HepG2 (cell line): ENCODE measurements around the gene PROS1. TPM values are rescaled to one million over a fixed set of nuclear protein-coding genes. Genes with fewer than 3 reads are reported as not detected.

Experiments used
- KDM2A ChIP-seq: sonication (generic); formaldehyde crosslinking; IDR thresholded peaks from 2 replicates; pipeline ENCODE4 v1.4.0; 2020; ENCODE audit warnings: low read depth, missing genetic modification reagents, borderline replicate concordance
- RXRA ChIP-seq: sonication (generic); formaldehyde crosslinking; IDR thresholded peaks from 2 replicates; pipeline ENCODE4 v1.5.1; 2020; ENCODE audit warnings: missing genetic modification reagents
- SALL2 ChIP-seq: sonication (generic); formaldehyde crosslinking; IDR thresholded peaks from 2 replicates; pipeline ENCODE4 v1.8.1; 2023; ENCODE audit warnings: mild to moderate bottlenecking, missing genetic modification reagents, inconsistent platforms
- ZBTB20 ChIP-seq: sonication (generic); formaldehyde crosslinking; IDR thresholded peaks from 2 replicates; pipeline ENCODE4 v1.8.1; 2023; ENCODE audit warnings: missing genetic modification reagents, low read depth, mild to moderate bottlenecking, borderline replicate concordance
- ZNF547 ChIP-seq: sonication (generic); formaldehyde crosslinking; IDR thresholded peaks from 2 replicates; pipeline ENCODE4 v1.5.1; 2020; ENCODE audit warnings: mild to moderate bottlenecking, missing genetic modification reagents
- ZNF766 ChIP-seq: sonication (generic); formaldehyde crosslinking; IDR thresholded peaks from 2 replicates; pipeline ENCODE4 v1.5.0; 2020; ENCODE audit warnings: missing genetic modification reagents, borderline replicate concordance
- polyA plus RNA-seq, 8 experiments: library from polyadenylated mRNA; depleted of rRNA in 3 of 8; stranded (reverse) in 7 of 8; unstranded in 1 of 8; fragments of >200 nt; fragmentation: Illumina TruSeq in 4 of 8; extraction: Trizol in 4 of 8; gene quantifications; 2 replicates each; pipeline versions ENCODE4 v1.2.1 to v1.2.3, GENCODE V29; 2011 to 2016; ENCODE audit warnings: low read depth in 4 of 8, missing spikeins in 1 of 8, mixed read lengths in 1 of 8; ENCODE audit not compliant: insufficient read depth in 1 of 8
- total RNA-seq, 5 experiments: library from RNA; depleted of rRNA; stranded (reverse); fragments of >200 nt; fragmentation: Illumina TruSeq; extraction: Trizol; gene quantifications; 2 replicates each; pipeline ENCODE4 v1.2.3, GENCODE V29; 2016; ENCODE audit warnings: low read depth in 1 of 5
- TF ChIP-seq, protein P1 (sequence below): sonication (generic); formaldehyde crosslinking; IDR thresholded peaks from one replicate; pipeline ENCODE4 v1.5.1; 2020; ENCODE audit warnings: mild to moderate bottlenecking, missing genetic modification reagents; ENCODE audit errors: not compliant biosample characterization
- TF ChIP-seq, protein P2 (sequence below): sonication (generic); formaldehyde crosslinking; IDR thresholded peaks from 2 replicates; pipeline ENCODE4 v1.4.0; 2020; ENCODE audit warnings: missing genetic modification reagents, low read depth, mild to moderate bottlenecking, borderline replicate concordance
- TF ChIP-seq, protein P3 (sequence below): sonication (generic); formaldehyde crosslinking; IDR thresholded peaks from 2 replicates; pipeline ENCODE4 v1.8.0; 2022; ENCODE audit warnings: missing genetic modification reagents, mild to moderate bottlenecking, borderline replicate concordance
- TF ChIP-seq, protein P4 (sequence below), 2 experiments: sonication (generic) in 1 of 2; formaldehyde crosslinking in 1 of 2; IDR thresholded peaks; 2 replicates each; pipeline versions ENCODE4 v1.4.0 to v1.6.1; 2016 to 2020; ENCODE audit warnings: borderline replicate concordance in 1 of 2, low read depth in 1 of 2, mild to moderate bottlenecking in 1 of 2, missing genetic modification reagents in 1 of 2

PROS1 gene
- total and polyA plus RNA-seq, 2 of the 13 experiments (the other 11 are each of a cell fraction or from before 2014, with no cell fraction given) = 63.8 to 76.8 TPM

DNA sequence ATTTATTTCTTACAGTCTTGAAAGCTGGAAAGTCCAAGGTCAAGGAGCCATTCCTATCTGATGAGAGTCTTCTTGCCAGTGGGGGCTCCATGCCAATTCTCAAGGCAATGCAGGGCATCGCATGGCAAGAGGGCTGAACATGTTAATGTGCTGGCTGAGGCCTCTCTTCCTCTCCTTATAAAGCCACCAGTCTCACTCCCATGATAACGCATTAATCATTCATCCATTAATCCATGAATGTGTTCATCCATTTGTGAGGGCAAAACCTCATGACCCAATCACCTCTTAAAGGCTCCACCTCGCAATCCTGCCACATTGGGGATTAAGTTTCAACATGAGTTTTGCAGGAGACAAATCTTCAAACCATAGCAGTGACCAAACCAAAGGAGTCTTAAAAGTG lies 118.3 kb downstream of the PROS1 start (continued):
- TF ChIP-seq, protein P1, sequence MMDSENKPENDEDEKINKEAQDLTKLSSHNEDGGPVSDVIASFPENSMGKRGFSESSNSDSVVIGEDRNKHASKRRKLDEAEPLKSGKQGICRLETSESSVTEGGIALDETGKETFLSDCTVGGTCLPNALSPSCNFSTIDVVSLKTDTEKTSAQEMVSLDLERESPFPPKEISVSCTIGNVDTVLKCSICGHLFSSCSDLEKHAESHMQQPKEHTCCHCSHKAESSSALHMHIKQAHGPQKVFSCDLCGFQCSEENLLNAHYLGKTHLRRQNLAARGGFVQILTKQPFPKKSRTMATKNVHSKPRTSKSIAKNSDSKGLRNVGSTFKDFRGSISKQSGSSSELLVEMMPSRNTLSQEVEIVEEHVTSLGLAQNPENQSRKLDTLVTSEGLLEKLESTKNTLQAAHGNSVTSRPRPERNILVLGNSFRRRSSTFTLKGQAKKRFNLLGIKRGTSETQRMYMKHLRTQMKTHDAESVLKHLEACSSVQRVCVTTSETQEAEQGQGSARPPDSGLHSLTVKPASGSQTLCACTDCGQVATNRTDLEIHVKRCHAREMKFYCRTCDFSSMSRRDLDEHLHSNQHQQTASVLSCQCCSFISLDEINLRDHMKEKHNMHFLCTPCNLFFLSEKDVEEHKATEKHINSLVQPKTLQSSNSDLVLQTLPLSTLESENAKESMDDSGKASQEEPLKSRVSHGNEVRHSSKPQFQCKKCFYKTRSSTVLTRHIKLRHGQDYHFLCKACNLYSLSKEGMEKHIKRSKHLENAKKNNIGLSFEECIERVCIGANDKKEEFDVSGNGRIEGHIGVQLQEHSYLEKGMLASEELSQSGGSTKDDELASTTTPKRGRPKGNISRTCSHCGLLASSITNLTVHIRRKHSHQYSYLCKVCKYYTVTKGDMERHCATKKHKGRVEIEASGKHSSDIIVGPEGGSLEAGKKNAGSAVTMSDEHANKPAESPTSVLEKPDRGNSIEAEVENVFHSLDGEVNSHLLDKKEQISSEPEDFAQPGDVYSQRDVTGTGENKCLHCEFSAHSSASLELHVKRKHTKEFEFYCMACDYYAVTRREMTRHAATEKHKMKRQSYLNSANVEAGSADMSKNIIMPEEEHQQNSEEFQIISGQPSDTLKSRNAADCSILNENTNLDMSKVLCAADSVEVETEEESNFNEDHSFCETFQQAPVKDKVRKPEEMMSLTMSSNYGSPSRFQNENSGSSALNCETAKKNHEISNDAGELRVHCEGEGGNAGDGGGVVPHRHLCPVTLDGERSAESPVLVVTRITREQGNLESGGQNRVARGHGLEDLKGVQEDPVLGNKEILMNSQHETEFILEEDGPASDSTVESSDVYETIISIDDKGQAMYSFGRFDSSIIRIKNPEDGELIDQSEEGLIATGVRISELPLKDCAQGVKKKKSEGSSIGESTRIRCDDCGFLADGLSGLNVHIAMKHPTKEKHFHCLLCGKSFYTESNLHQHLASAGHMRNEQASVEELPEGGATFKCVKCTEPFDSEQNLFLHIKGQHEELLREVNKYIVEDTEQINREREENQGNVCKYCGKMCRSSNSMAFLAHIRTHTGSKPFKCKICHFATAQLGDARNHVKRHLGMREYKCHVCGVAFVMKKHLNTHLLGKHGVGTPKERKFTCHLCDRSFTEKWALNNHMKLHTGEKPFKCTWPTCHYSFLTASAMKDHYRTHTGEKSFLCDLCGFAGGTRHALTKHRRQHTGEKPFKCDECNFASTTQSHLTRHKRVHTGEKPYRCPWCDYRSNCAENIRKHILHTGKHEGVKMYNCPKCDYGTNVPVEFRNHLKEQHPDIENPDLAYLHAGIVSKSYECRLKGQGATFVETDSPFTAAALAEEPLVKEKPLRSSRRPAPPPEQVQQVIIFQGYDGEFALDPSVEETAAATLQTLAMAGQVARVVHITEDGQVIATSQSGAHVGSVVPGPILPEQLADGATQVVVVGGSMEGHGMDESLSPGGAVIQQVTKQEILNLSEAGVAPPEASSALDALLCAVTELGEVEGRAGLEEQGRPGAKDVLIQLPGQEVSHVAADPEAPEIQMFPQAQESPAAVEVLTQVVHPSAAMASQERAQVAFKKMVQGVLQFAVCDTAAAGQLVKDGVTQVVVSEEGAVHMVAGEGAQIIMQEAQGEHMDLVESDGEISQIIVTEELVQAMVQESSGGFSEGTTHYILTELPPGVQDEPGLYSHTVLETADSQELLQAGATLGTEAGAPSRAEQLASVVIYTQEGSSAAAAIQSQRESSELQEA (CRISPR knock-in tag) = no peak
- TF ChIP-seq, protein P2, sequence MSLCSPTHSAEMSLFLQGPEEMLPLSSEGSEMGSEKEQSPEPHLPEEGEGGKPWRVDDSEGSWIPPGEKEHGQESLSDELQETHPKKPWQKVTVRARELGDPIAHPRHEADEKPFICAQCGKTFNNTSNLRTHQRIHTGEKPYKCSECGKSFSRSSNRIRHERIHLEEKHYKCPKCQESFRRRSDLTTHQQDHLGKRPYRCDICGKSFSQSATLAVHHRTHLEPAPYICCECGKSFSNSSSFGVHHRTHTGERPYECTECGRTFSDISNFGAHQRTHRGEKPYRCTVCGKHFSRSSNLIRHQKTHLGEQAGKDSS (CRISPR knock-in tag) = no peak
- TF ChIP-seq, protein P3, sequence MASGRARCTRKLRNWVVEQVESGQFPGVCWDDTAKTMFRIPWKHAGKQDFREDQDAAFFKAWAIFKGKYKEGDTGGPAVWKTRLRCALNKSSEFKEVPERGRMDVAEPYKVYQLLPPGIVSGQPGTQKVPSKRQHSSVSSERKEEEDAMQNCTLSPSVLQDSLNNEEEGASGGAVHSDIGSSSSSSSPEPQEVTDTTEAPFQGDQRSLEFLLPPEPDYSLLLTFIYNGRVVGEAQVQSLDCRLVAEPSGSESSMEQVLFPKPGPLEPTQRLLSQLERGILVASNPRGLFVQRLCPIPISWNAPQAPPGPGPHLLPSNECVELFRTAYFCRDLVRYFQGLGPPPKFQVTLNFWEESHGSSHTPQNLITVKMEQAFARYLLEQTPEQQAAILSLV (CRISPR knock-in tag) = no peak
- TF ChIP-seq, protein P4, sequence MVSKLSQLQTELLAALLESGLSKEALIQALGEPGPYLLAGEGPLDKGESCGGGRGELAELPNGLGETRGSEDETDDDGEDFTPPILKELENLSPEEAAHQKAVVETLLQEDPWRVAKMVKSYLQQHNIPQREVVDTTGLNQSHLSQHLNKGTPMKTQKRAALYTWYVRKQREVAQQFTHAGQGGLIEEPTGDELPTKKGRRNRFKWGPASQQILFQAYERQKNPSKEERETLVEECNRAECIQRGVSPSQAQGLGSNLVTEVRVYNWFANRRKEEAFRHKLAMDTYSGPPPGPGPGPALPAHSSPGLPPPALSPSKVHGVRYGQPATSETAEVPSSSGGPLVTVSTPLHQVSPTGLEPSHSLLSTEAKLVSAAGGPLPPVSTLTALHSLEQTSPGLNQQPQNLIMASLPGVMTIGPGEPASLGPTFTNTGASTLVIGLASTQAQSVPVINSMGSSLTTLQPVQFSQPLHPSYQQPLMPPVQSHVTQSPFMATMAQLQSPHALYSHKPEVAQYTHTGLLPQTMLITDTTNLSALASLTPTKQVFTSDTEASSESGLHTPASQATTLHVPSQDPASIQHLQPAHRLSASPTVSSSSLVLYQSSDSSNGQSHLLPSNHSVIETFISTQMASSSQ (IDR thresholded peaks at IDR 0.05; ENCODE audit: low read depth) = no peak
- TF ChIP-seq, protein P4 (CRISPR knock-in tag; IDR thresholded peaks at IDR 0.05; ENCODE audit: borderline replicate concordance) = no peak
- TF ChIP-seq KDM2A (CRISPR knock-in tag) (no peak), ZNF766 (no peak), ZNF547 (no peak), RXRA (no peak), ZBTB20 (CRISPR knock-in tag) (no peak), SALL2 (CRISPR knock-in tag) (no peak)
